GM13977 (cell line): ENCODE data around the gene ZNF415.
"Not testable (repeated sequence)": the region's sequence is repeated elsewhere in the genome, so short reads cannot be mapped to it uniquely, and the experiment has no call there.

Source experiments
- DNase-seq: peaks from one replicate; pipeline ENCODE4 v3.0.0; 2012; ENCODE audit warnings: low spot score
- CTCF ChIP-seq: IDR thresholded peaks from 2 replicates; pipeline ENCODE4 v1.5.1; 2012; ENCODE audit warnings: mild to moderate bottlenecking, control low read depth; ENCODE audit not compliant: insufficient read depth; ENCODE audit errors: extremely low read depth, missing control alignments
- in situ Hi-C: fragments of 300-500 bp; cut with MboI; formaldehyde crosslinking; loops from one replicate; pipeline ENCODE4 v1.12.0; 2022; ENCODE audit warnings: low sequenced_read_pairs, low pct_unique_long_range_greater_than_20kb, mixed read lengths, inconsistent platforms; ENCODE audit not compliant: unreplicated experiment

The ZNF415 gene

GRCh38 chr19:53131727-53132126, 983 bp downstream of the ZNF415 start:
- in situ Hi-C loops, result no loop called here
- no peak for DNase-seq
- TF ChIP-seq CTCF, result no peak

GRCh38 chr19:53131085-53131590, 1.6 kb downstream of the ZNF415 start:
- in situ Hi-C loops, result no loop called here
- no peak for DNase-seq

GRCh38 chr19:53130506-53130905, 2.2 kb downstream of the ZNF415 start:
- in situ Hi-C loops, result no loop called here
- TF ChIP-seq CTCF, result no peak
- DNase-seq, result no peak

More at GRCh38 chr19:53131085-53131590, 1.6 kb downstream of the ZNF415 start:
- TF ChIP-seq CTCF, result no peak

GRCh38 chr19:53126733-53127526, 5.8 kb downstream of the ZNF415 start:
- in situ Hi-C loops, DNase-seq: not testable (repeated sequence)

GRCh38 chr19:53123400-53123799, 9.3 kb downstream of the ZNF415 start:
- no peak for TF ChIP-seq CTCF
- no peak for DNase-seq
- in situ Hi-C loops, result no loop called here

- DNase-seq, result no peak
- TF ChIP-seq CTCF, result no peak
These were observed 20.4 kb downstream of the ZNF415 start for GRCh38 chr19:53112286-53112685.

GRCh38 chr19:53109527-53109926, 23.2 kb downstream of the ZNF415 start:
- in situ Hi-C loops, result no loop called here
- no peak for DNase-seq
- TF ChIP-seq CTCF, result no peak

More at GRCh38 chr19:53112286-53112685, 20.4 kb downstream of the ZNF415 start:
- in situ Hi-C loops, result no loop called here
